ENCODE measurements around the gene FNBP1.

FNBP1 gene

GRCh38 chr9:129887334-129888292, 155.4 kb downstream of the FNBP1 start:
- no peak for DNase-seq

- no peak for DNase-seq
Observed at GRCh38 chr9:129886226-129887174, 156.5 kb downstream of the FNBP1 start.

GRCh38 chr9:129885670-129886106, 157.3 kb downstream of the FNBP1 start:
- DNase-seq: peak; percentile 84

GRCh38 chr9:129885018-129885669, 157.8 kb downstream of the FNBP1 start:
- DNase-seq: peak; percentile 51

- peak; percentile 92 for DNase-seq
Observed at GRCh38 chr9:129884220-129885017, 158.6 kb downstream of the FNBP1 start.

- DNase-seq: no peak
Observed at GRCh38 chr9:129881547-129882324, 161.3 kb downstream of the FNBP1 start.

- DNase-seq: no peak
Observed at GRCh38 chr9:129880654-129881546, 162.1 kb downstream of the FNBP1 start.

- no peak for DNase-seq
Observed at GRCh38 chr9:129879991-129880653, 162.9 kb downstream of the FNBP1 start.

- DNase-seq: no peak
Observed at GRCh38 chr9:129879103-129879699, 163.8 kb downstream of the FNBP1 start.

GRCh38 chr9:129878291-129878690, 164.7 kb downstream of the FNBP1 start:
- no peak for DNase-seq

- no peak for DNase-seq
Observed at GRCh38 chr9:129876815-129877214, 166.2 kb downstream of the FNBP1 start.

GRCh38 chr9:129875687-129876395, 167.1 kb downstream of the FNBP1 start:
- DNase-seq: no peak

GRCh38 chr9:129875181-129875611, 167.8 kb downstream of the FNBP1 start:
- no peak for DNase-seq

GRCh38 chr9:129874261-129875101, 168.5 kb downstream of the FNBP1 start:
- DNase-seq: no peak

- no peak for DNase-seq
Observed at GRCh38 chr9:129873563-129874190, 169.3 kb downstream of the FNBP1 start.

GRCh38 chr9:129871046-129871445, 171.9 kb downstream of the FNBP1 start:
- DNase-seq: no peak

Measured in NCI-H345 (cell line).